Body of pancreas (tissue), 4 donors: ENCODE measurements around the gene CCNH.

Experiments
- POLR2A ChIP-seq, 3 donors: fragments of 450-650 bp; IDR thresholded peaks; one replicate each; pipeline ENCODE4 v1.6.1; 2016; ENCODE audit warnings: antibody characterized with exemption in 3 of 3, mild to moderate bottlenecking in 2 of 3
- TF ChIP-seq, protein P1 (sequence below), 7 experiments: fragments of 450-650 bp in 4 of 7; fragments of 200-600 bp in 3 of 7; sonication (generic) in 3 of 7; IDR thresholded peaks; one replicate each; pipeline ENCODE4 v1.5.1; 2016 to 2019; ENCODE audit warnings: antibody characterized with exemption in 7 of 7

DNA sequence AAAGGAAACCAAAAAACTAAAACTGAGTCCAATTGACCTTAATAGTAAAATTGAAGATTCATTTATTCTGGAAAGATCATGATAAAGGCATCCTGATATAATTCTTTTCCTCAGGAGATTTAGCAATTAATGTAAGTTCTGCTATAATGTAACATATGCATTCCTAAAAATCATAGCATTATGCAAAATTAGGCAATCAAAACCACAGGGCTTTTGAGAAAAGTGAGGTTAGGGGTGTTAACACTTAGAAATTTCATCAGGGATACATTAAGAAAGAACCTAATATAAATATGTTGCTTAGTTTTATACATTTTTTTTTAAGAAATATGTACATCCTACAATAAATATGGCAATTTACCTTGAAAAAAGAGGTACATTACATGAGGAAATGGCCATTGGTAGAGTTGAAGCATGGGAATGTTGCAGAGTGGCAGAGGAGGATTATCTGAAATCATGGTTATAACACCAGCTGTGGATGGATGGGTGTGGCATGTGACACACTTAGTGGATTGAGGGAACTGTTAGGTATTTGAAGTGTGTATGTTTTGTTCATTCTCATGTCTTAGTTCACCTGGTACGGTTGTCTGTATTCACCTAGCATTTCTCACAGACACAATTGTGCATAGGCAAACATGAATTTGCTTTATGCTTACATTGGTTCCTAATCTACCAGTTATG lies 51.1 kb downstream of the CCNH start:
- TF ChIP-seq, protein P1, sequence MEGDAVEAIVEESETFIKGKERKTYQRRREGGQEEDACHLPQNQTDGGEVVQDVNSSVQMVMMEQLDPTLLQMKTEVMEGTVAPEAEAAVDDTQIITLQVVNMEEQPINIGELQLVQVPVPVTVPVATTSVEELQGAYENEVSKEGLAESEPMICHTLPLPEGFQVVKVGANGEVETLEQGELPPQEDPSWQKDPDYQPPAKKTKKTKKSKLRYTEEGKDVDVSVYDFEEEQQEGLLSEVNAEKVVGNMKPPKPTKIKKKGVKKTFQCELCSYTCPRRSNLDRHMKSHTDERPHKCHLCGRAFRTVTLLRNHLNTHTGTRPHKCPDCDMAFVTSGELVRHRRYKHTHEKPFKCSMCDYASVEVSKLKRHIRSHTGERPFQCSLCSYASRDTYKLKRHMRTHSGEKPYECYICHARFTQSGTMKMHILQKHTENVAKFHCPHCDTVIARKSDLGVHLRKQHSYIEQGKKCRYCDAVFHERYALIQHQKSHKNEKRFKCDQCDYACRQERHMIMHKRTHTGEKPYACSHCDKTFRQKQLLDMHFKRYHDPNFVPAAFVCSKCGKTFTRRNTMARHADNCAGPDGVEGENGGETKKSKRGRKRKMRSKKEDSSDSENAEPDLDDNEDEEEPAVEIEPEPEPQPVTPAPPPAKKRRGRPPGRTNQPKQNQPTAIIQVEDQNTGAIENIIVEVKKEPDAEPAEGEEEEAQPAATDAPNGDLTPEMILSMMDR (IDR thresholded peaks at IDR 0.05), result no peak
- TF ChIP-seq POLR2A (IDR thresholded peaks at IDR 0.05), result no peak
